Suprapubic skin (tissue), 3 donors: ENCODE measurements around the gene RAPGEF3.

Experiments
- CTCF ChIP-seq, 2 donors: fragments of 200-600 bp in 1 of 2; fragments of 450-650 bp in 1 of 2; sonication (generic) in 1 of 2; IDR thresholded peaks; one replicate each; pipeline ENCODE4 v1.5.1; 2016 to 2019; ENCODE audit warnings: antibody characterized with exemption in 2 of 2, mild to moderate bottlenecking in 1 of 2, moderate library complexity in 1 of 2
- POLR2AphosphoS5 ChIP-seq, 3 donors: sonication (generic); formaldehyde crosslinking; IDR thresholded peaks; one replicate each; pipeline ENCODE4 v1.6.1; 2017; ENCODE audit warnings: antibody characterized with exemption in 3 of 3

GRCh38 chr12:47751561-47751960, 7.1 kb downstream of the RAPGEF3 start:
- TF ChIP-seq CTCF (IDR thresholded peaks at IDR 0.05) (no peak), POLR2AphosphoS5 (IDR thresholded peaks at IDR 0.05) (no peak)
